CD4-positive, alpha-beta T cell (primary cell): Measurements from ENCODE around the gene NUDCD2. TPM values are rescaled to one million over a fixed set of nuclear protein-coding genes. Genes with fewer than 3 reads are reported as not detected.
"Not testable (repeated sequence)": the region's sequence is repeated elsewhere in the genome, so short reads cannot be mapped to it uniquely, and the experiment has no call there.

ENCODE experiments used
- ATAC-seq: fragments of 200-7000 bp; cut with Tn5 transposase; one replicate; pipeline ENCODE4 v1.10.0; 2022; ENCODE audit warnings: mild to moderate bottlenecking; ENCODE audit not compliant: poor library complexity
- CTCF ChIA-PET: fragments of 350-600 bp; sonication (Branson Sonifier 250); formaldehyde crosslinking; loops from one replicate; lab custom pipeline; 2021; ENCODE audit warnings: antibody characterized with exemption, inconsistent platforms; lab: Charles Lee
- POLR2A ChIA-PET: fragments of 350-600 bp; sonication (Branson Sonifier 250); formaldehyde crosslinking; loops from one replicate; lab custom pipeline; 2021; ENCODE audit warnings: antibody characterized with exemption, inconsistent platforms; lab: Charles Lee
- DNase-seq, 14 experiments: peaks; one replicate each; pipeline ENCODE4 v3.0.0-alpha.2; 2013 to 2020; ENCODE audit warnings: mixed read lengths in 2 of 14
- H3K27ac ChIP-seq, 2 donors: one replicate each; pipeline versions ENCODE4 v1.5.1 to v1.7.0; 2013; ENCODE audit warnings: low read length in 2 of 2, low read depth in 1 of 2, mild to moderate bottlenecking in 1 of 2
- H3K27me3 ChIP-seq, 2 experiments: 1 replicate in 1 of 2; 2 replicates in 1 of 2; pipeline versions ENCODE4 v1.6.1 to v1.7.0; 2013; ENCODE audit warnings: low read length in 2 of 2, control low read depth in 1 of 2, mild to moderate bottlenecking in 1 of 2, moderate library complexity in 1 of 2; ENCODE audit not compliant: insufficient read depth in 2 of 2, control insufficient read depth in 1 of 2
- H3K36me3 ChIP-seq: one replicate; pipeline ENCODE4 v1.6.1; 2013; ENCODE audit warnings: low read length, control low read depth; ENCODE audit not compliant: insufficient read depth
- H3K4me1 ChIP-seq: one replicate; pipeline ENCODE4 v1.6.1; 2013; ENCODE audit warnings: low read length, control low read depth; ENCODE audit not compliant: insufficient read depth
- H3K4me3 ChIP-seq: one replicate; pipeline ENCODE4 v1.5.1; 2013; ENCODE audit warnings: mild to moderate bottlenecking, low read length, moderate library complexity
- H3K9me3 ChIP-seq, 2 experiments: 1 replicate in 1 of 2; 2 replicates in 1 of 2; pipeline versions ENCODE4 v1.6.1 to v1.7.0; 2013; ENCODE audit warnings: low read length in 2 of 2, mild to moderate bottlenecking in 2 of 2, control low read depth in 1 of 2, moderate library complexity in 1 of 2; ENCODE audit not compliant: control insufficient read depth in 1 of 2, insufficient read depth in 1 of 2
- H3K27ac Mint-ChIP-seq: one replicate; pipeline ENCODE4 v1.8.0; 2020; ENCODE audit warnings: mixed read lengths
- H3K27me3 Mint-ChIP-seq: one replicate; pipeline ENCODE4 v1.8.0; 2021; ENCODE audit warnings: mixed read lengths
- H3K36me3 Mint-ChIP-seq: one replicate; pipeline ENCODE4 v1.8.0; 2021; ENCODE audit warnings: low read depth, mixed read lengths
- H3K4me1 Mint-ChIP-seq: one replicate; pipeline ENCODE4 v1.8.0; 2021; ENCODE audit warnings: low read depth, mixed read lengths
- H3K4me3 Mint-ChIP-seq: one replicate; pipeline ENCODE4 v1.8.0; 2020; ENCODE audit warnings: mild to moderate bottlenecking, mixed read lengths
- H3K9me3 Mint-ChIP-seq: one replicate; pipeline ENCODE4 v1.8.0; 2020; ENCODE audit warnings: mixed read lengths
- intact Hi-C, 2 experiments: fragments of 100-400 bp; cut with DNase I in 1 of 2; cut with micrococcal nuclease in 1 of 2; formaldehyde crosslinking; loops; one replicate each; pipeline versions ENCODE4 v1.15.1 to v1.9.0; 2023 to 2025; cut with DNase I, micrococcal nuclease
- total RNA-seq, 174 experiments: library from RNA in 2 of 174; stranded (reverse) in 2 of 174; gene quantifications; one replicate each; pipeline ENCODE4 v1.2.3 and lab custom pipeline; 2021 to 2026
- TF ChIP-seq, protein P1 (sequence below): fragments of 200-600 bp; IDR thresholded peaks from one replicate; pipeline ENCODE4 v1.8.0; 2022; ENCODE audit warnings: antibody characterized with exemption, mild to moderate bottlenecking

The NUDCD2 gene
- total RNA-seq, 2 experiments from 2014 or later = 18.0 to 18.9 TPM

DNA sequence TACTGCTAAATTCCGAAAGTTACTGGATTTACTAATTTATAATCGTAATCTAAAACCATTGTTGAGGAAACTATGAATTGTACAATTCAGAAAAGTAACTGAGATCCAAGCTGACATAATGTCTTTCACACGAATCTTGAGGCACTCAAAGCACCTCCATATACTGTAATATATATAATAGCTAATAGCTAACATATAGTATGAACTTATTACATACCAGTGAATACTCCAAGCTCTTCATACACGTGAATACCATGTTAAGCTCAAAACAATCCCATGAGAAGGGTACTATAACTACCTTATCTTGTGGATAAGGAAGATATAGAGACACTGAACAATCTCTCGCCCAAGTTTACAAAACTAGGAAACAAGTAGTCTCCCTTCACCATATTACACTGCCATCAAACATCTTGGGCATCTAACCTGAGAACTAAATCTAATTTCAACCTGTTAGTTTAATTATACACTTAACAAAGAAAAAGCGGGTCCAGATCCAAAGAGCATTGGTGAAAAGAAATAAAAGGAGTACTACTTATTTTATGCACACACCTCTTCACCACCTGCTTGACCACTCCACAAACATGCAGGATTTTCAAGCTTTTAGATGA lies 1.0 kb downstream of the NUDCD2 start:
- ChIA-PET POLR2A (interaction anchor here (1.5 to 6.1 kb wide), 7 partner anchors 10 to 50 kb away, joined by 5 to 343 read pairs (median 16); partner anchors contain the start of genes CCNG1 and MAT2B), CTCF (interaction anchor here (0.5 to 2.9 kb wide), 12 partner anchors 10 to 51 kb away, joined by 3 to 17 read pairs (median 6); partner anchors contain the start of genes CCNG1 and MAT2B)
- Mint-ChIP-seq H3K27ac (peak overlapping the region; percentile 99), H3K27me3 (no peaks in the 10 kb centered on the region), H3K9me3 (no peaks in the 10 kb centered on the region), H3K4me3 (peak overlapping the region; percentile 95), H3K36me3 (peaks cover 49% of the 10 kb centered on the region), H3K4me1 (peaks cover 61% of the 10 kb centered on the region)
- peak in 1 of 14 experiments; percentile 15 for DNase-seq
- Histone ChIP-seq H3K36me3 (peaks cover 16% of the 10 kb centered on the region), H3K9me3 (no peaks in the 10 kb centered on the region), H3K27me3 (no peaks in the 10 kb centered on the region), H3K27ac (peak overlapping the region in 1 of 2 donors; percentile 97), H3K4me1 (peaks cover 23% of the 10 kb centered on the region), H3K4me3 (peak overlapping the region; percentile 74)
- intact Hi-C loops = loop anchor here in 1 of 2 experiments (2.0 kb wide), 1 partner anchor 16 kb away; no protein-coding TSS in a partner anchor
- TF ChIP-seq, protein P1, sequence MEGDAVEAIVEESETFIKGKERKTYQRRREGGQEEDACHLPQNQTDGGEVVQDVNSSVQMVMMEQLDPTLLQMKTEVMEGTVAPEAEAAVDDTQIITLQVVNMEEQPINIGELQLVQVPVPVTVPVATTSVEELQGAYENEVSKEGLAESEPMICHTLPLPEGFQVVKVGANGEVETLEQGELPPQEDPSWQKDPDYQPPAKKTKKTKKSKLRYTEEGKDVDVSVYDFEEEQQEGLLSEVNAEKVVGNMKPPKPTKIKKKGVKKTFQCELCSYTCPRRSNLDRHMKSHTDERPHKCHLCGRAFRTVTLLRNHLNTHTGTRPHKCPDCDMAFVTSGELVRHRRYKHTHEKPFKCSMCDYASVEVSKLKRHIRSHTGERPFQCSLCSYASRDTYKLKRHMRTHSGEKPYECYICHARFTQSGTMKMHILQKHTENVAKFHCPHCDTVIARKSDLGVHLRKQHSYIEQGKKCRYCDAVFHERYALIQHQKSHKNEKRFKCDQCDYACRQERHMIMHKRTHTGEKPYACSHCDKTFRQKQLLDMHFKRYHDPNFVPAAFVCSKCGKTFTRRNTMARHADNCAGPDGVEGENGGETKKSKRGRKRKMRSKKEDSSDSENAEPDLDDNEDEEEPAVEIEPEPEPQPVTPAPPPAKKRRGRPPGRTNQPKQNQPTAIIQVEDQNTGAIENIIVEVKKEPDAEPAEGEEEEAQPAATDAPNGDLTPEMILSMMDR = no peak
- no peak for ATAC-seq

DNA sequence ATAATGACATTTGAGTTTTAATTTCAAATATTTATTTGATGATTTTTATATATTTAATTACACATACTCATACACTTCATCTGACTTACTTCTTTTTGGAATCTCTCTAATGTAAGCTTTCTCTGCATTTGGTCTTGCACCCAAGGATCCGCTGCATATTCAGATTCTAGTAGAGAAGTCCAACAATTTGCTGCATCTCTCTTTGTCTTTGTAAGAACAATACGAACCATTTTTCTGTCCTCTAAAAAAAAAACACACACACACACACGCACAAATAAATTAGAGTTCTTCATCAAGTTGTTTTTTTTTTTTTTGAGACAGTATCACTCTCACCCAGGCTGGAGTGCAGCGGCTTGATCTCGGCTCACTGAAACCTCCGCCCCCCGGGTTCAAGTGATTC lies 3.1 kb downstream of the NUDCD2 start:
- Mint-ChIP-seq H3K4me3 (peak overlapping the region; percentile 50), H3K36me3 (peaks cover 62% of the 10 kb centered on the region), H3K9me3 (no peaks in the 10 kb centered on the region), H3K27me3 (no peaks in the 10 kb centered on the region), H3K4me1 (peaks cover 54% of the 10 kb centered on the region), H3K27ac (no peak overlapping the region)
- TF ChIP-seq, protein P1 = no peak
- intact Hi-C loops = no loop called here
- H3K9me3 ChIP-seq = no peaks in the 10 kb centered on the region
- H3K4me1 ChIP-seq = peaks cover 16% of the 10 kb centered on the region
- ATAC-seq = no peak
- H3K27me3 ChIP-seq = no peaks in the 10 kb centered on the region
- no peak overlapping the region for H3K4me3 ChIP-seq
- H3K27ac ChIP-seq = no peak overlapping the region
- peaks cover 35% of the 10 kb centered on the region for H3K36me3 ChIP-seq
- no peak for DNase-seq
- POLR2A ChIA-PET = no interaction called here
- CTCF ChIA-PET = interaction anchor here (1.7 kb wide), 1 partner anchor 17 kb away, joined by 6 read pairs; no protein-coding TSS in a partner anchor

DNA sequence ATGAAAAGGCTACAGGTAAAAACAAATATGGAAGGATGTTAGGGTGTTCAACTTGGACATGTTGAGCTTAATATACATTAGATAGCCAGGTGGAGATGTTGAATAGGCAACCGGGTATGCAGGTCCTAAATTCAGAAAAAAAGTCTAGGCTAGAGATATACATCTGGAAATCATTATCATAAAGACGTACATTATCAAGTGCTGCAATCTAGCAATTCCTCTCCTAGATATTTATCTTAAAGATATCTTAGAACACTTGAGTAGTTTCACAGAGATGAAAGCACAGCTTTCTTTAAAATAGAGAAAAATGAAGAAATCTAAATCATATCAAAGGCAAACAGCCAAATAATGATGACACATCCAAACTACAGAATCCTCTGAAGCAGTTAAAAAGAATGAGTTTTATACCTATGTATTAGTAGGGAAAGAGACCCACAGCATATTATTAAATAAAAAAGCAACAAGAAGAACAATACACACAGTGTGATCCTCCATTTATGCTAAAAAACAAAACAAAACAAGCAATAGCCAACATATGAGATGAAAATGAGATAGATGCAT lies 3.8 kb downstream of the NUDCD2 start:
- H3K36me3 Mint-ChIP-seq = peaks cover 64% of the 10 kb centered on the region
- H3K9me3 Mint-ChIP-seq = no peaks in the 10 kb centered on the region
- intact Hi-C loops = no loop called here
- Histone ChIP-seq H3K27me3 (no peaks in the 10 kb centered on the region), H3K9me3 (no peaks in the 10 kb centered on the region), H3K36me3 (peaks cover 38% of the 10 kb centered on the region), H3K27ac (no peak overlapping the region), H3K4me3 (no peak overlapping the region), H3K4me1 (peaks cover 14% of the 10 kb centered on the region)
- peaks cover 47% of the 10 kb centered on the region for H3K4me1 Mint-ChIP-seq
- peak overlapping the region; percentile 58 for H3K27ac Mint-ChIP-seq
- TF ChIP-seq, protein P1 = no peak
- ChIA-PET POLR2A (interaction anchor here (0.8 kb wide), 1 partner anchor 47 kb away, joined by 3 read pairs; no protein-coding TSS in a partner anchor), CTCF (interaction anchor here (1.7 kb wide), 1 partner anchor 16 kb away, joined by 6 read pairs; no protein-coding TSS in a partner anchor)
- H3K4me3 Mint-ChIP-seq = no peak overlapping the region
- DNase-seq (no peak), ATAC-seq (no peak)
- H3K27me3 Mint-ChIP-seq = no peaks in the 10 kb centered on the region

DNA sequence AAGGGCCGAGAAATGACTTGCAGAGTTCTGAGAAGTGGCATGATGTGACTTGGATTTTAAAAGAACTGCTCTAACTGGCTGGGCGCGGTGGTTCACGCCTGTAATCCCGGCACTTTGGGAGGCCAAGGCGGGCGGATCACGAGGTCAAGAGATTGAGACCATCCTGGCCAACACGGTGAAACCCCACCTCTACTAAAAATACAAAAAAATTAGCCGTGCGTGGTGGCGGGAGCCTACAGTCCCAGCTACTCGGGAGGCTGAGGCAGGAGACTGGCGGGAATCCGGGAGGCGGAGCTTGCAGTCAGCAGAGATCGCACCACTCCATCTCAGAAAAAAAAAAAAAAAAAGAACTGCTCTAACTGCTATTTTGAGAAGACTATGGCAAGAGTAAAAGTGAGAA lies 4.5 kb downstream of the NUDCD2 start:
- H3K4me1 ChIP-seq, H3K27ac ChIP-seq, intact Hi-C loops, H3K27me3 ChIP-seq, H3K9me3 Mint-ChIP-seq, POLR2A ChIA-PET, ATAC-seq, H3K4me3 Mint-ChIP-seq, DNase-seq, H3K4me3 ChIP-seq, CTCF ChIA-PET, H3K27me3 Mint-ChIP-seq, H3K9me3 ChIP-seq: not testable (repeated sequence)
- Mint-ChIP-seq H3K27ac (peak overlapping the region; percentile 58), H3K36me3 (peaks cover 71% of the 10 kb centered on the region), H3K4me1 (peaks cover 40% of the 10 kb centered on the region)
- H3K36me3 ChIP-seq = peaks cover 41% of the 10 kb centered on the region
